ENCODE results near the gene MBTPS1.
A peak's percentile ranks its signal among the peaks of the same experiment; 100 is the strongest.

Gene MBTPS1

GRCh38 chr16:84032458-84033178 is 84.1 kb downstream of the MBTPS1 start:
- DNase-seq: no peak

GRCh38 chr16:84031556-84031955 is 85.2 kb downstream of the MBTPS1 start:
- no peak for DNase-seq

GRCh38 chr16:84029297-84030047 is 87.3 kb downstream of the MBTPS1 start:
- DNase-seq: no peak

- no peak for DNase-seq
These were observed 89.1 kb downstream of the MBTPS1 start for GRCh38 chr16:84027625-84028024.

- no peak for DNase-seq
These were observed 90.1 kb downstream of the MBTPS1 start for GRCh38 chr16:84026606-84027005.

- no peak for DNase-seq
These were observed 91.9 kb downstream of the MBTPS1 start for GRCh38 chr16:84024854-84025253.

GRCh38 chr16:84022644-84023043 is 94.1 kb downstream of the MBTPS1 start:
- DNase-seq: no peak

GRCh38 chr16:84021488-84021887 is 95.3 kb downstream of the MBTPS1 start:
- DNase-seq: no peak

GRCh38 chr16:84020353-84020752 is 96.4 kb downstream of the MBTPS1 start:
- no peak for DNase-seq

GRCh38 chr16:84018710-84019109 is 98.0 kb downstream of the MBTPS1 start:
- no peak for DNase-seq

- no peak for DNase-seq
These were observed 100.3 kb downstream of the MBTPS1 start for GRCh38 chr16:84016477-84016876.

- no peak for DNase-seq
These were observed 101.3 kb downstream of the MBTPS1 start for GRCh38 chr16:84015399-84015798.

GRCh38 chr16:84014570-84015327 is 102.0 kb downstream of the MBTPS1 start:
- no peak for DNase-seq

GRCh38 chr16:84013787-84014569 is 102.8 kb downstream of the MBTPS1 start:
- DNase-seq: peak; percentile 82

GRCh38 chr16:84009282-84009681 is 107.5 kb downstream of the MBTPS1 start:
- no peak for DNase-seq

- DNase-seq: no peak
These were observed 108.8 kb downstream of the MBTPS1 start for GRCh38 chr16:84007965-84008364.

GRCh38 chr16:84007520-84007919 is 109.2 kb downstream of the MBTPS1 start:
- no peak for DNase-seq

- DNase-seq: no peak
These were observed 111.4 kb downstream of the MBTPS1 start for GRCh38 chr16:84005391-84005790.

GRCh38 chr16:84004442-84004841 is 112.3 kb downstream of the MBTPS1 start:
- DNase-seq: no peak
